GM10248 (cell line): ENCODE data around the gene C1orf210.
A peak's percentile ranks its signal among the peaks of the same experiment; 100 is the strongest.

Experiments used
- CTCF ChIA-PET: fragments of 300-600 bp; sonication (Branson Sonifier 250); formaldehyde crosslinking; extraction: SDS; loops from one replicate; lab custom pipeline; 2021; ENCODE audit warnings: antibody characterized with exemption; lab: Yijun Ruan, JAX
- POLR2A ChIA-PET: fragments of 350-650 bp; sonication (Branson Sonifier 250); formaldehyde crosslinking; extraction: SDS; loops from one replicate; lab custom pipeline; 2020; ENCODE audit warnings: antibody characterized with exemption; lab: Yijun Ruan, JAX
- DNase-seq: peaks from one replicate; pipeline ENCODE4 v3.0.0; 2012; ENCODE audit errors: extremely low spot score
- TF ChIP-seq, protein P1 (sequence below): IDR thresholded peaks from 2 replicates; pipeline ENCODE4 v1.5.1; 2012; ENCODE audit warnings: mild to moderate bottlenecking, low read depth; ENCODE audit errors: extremely low read depth, missing control alignments, control extremely low read depth

C1orf210 gene

DNA sequence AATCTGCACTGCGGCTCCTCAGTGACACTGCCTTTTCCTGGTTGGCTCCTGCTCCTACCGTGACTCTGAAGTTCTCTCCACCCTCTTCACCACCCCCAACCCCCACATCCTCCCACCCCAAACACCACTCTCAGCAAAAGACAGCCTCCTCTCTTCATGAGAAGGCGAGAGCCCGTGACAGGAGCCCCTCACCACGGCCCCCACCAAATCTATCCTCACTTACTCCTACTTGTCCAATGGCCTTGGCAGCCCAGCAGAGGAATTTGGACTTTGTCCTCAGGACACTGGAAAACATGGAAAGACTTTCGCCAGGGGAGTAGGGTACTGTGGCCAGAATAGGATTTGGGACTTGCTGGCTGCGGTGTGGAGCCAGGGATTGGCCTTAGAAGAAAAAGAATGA lies 8.7 kb downstream of the C1orf210 start:
- no peak for DNase-seq
- CTCF ChIA-PET, result interaction anchor here (0.9 to 1.7 kb wide), 2 partner anchors 18 to 31 kb away, joined by 4 read pairs; no protein-coding TSS in a partner anchor
- POLR2A ChIA-PET, result no interaction called here
- TF ChIP-seq, protein P1, sequence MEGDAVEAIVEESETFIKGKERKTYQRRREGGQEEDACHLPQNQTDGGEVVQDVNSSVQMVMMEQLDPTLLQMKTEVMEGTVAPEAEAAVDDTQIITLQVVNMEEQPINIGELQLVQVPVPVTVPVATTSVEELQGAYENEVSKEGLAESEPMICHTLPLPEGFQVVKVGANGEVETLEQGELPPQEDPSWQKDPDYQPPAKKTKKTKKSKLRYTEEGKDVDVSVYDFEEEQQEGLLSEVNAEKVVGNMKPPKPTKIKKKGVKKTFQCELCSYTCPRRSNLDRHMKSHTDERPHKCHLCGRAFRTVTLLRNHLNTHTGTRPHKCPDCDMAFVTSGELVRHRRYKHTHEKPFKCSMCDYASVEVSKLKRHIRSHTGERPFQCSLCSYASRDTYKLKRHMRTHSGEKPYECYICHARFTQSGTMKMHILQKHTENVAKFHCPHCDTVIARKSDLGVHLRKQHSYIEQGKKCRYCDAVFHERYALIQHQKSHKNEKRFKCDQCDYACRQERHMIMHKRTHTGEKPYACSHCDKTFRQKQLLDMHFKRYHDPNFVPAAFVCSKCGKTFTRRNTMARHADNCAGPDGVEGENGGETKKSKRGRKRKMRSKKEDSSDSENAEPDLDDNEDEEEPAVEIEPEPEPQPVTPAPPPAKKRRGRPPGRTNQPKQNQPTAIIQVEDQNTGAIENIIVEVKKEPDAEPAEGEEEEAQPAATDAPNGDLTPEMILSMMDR, result no peak

DNA sequence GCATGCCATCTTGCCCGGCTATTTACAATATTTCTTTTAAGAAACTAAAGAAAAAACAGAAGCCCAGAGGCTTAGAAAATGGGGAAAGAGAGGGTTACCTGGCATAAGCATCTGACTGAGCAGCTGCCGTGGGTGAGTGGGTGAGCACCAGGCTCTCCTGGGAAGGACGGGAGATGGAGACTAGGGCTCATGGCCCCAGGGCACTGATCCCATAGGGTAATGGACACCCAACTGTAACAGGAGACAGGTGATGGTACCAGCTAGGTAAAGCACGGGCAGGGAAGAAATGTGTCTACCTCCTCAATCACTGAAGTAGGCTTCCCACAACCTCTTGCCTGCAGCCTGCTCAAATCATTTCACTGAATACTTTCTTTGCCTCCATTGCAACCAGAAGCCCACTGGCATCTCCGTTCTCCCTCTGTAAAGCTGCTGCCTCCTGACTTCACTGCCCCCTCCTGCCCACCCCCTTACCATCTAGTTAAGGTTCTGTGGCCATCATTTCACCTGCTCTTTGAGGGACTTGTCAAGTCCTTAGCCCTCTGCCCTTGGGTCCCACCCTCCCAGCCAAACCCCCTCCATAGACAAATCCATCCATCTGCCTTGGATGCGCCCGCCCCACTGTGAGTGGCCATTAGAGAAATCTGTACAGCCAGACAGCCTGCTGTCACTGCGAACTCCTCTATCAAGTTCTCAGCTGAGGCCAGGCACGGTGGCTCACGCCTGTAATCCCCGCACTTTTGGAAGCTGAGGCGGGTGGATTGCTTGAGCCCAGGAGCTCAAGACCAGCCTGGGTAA lies 9.4 kb downstream of the C1orf210 start:
- DNase-seq, result no peak
- CTCF ChIA-PET, result interaction anchor here (1.7 kb wide), 1 partner anchor 32 kb away, joined by 4 read pairs; no protein-coding TSS in a partner anchor

DNA sequence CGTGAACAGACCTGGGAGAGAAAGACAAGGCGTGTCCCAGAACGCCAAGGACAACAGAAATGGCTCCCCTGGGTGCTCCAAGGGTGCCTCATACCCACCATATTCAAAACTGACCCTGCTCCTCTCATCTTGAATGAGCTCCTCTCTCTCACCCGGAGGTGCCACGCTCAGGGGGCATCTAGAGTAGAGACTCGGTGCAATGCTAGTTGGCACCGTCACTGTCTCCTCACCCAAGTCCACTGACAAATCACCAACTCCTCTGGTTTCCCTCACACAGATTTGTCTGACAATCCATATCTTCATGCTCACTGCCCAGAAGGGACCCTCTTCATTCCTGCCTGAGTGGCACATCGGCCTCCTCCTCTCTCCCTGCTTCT lies 10.6 kb downstream of the C1orf210 start:
- no peak for DNase-seq
- TF ChIP-seq, protein P1, result no peak
- ChIA-PET POLR2A (no interaction called here), CTCF (no interaction called here)

More for the DNA sequence above, 9.4 kb downstream of the C1orf210 start:
- TF ChIP-seq, protein P1, result no peak
- POLR2A ChIA-PET, result no interaction called here

- DNase-seq, result peak; percentile 24
- CTCF ChIA-PET, result no interaction called here
Measured at GRCh38 chr1:43274125-43274803, 11.1 kb downstream of the C1orf210 start.

DNA sequence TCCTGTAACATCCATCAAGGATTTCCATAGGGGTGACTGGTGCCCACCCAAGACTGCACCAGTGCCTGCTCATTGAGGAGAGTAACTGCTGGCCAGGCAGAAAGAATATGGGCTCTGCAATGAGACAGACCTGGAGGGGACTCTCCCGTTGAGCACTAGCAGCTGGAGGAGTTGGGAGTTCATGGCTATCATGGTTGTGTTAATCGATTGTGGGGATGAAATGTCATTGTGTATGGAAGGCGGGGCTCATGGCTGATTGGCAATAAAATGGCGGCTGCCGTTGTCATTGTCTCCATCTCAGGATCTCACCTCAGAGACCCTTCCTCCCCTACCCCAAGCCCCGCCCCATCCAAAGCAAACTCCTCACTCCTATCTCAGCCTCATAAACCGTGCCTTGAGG lies 11.7 kb downstream of the C1orf210 start:
- peak; percentile 6 for DNase-seq
- TF ChIP-seq, protein P1, result no peak
- CTCF ChIA-PET, result no interaction called here
- POLR2A ChIA-PET, result interaction anchor here (0.7 kb wide), 1 partner anchor 317 kb away, joined by 5 read pairs; no protein-coding TSS in a partner anchor

More at GRCh38 chr1:43274125-43274803, 11.1 kb downstream of the C1orf210 start:
- POLR2A ChIA-PET, result interaction anchor here (0.7 kb wide), 1 partner anchor 318 kb away, joined by 5 read pairs; no protein-coding TSS in a partner anchor
- TF ChIP-seq, protein P1, result no peak
